HEK293T (cell line): ENCODE results near the gene ADAMTSL2.

Source experiments
- ARNT ChIP-seq: fragments of 450-650 bp; IDR thresholded peaks from 2 replicates; pipeline ENCODE4 v1.6.1; 2017; ENCODE audit warnings: mild to moderate bottlenecking
- BHLHE40 ChIP-seq: fragments of 450-650 bp; IDR thresholded peaks from 2 replicates; pipeline ENCODE4 v1.6.1; 2016; ENCODE audit warnings: mild to moderate bottlenecking, moderate library complexity, borderline replicate concordance
- ELF4 ChIP-seq: fragments of 450-650 bp; IDR thresholded peaks from 2 replicates; pipeline ENCODE4 v1.6.1; 2017; ENCODE audit warnings: antibody characterized with exemption
- FOXA1 ChIP-seq: fragments of 450-650 bp; IDR thresholded peaks from 2 replicates; pipeline ENCODE4 v1.6.1; 2016; ENCODE audit warnings: mild to moderate bottlenecking
- FOXM1 ChIP-seq: fragments of 450-650 bp; IDR thresholded peaks from 2 replicates; pipeline ENCODE4 v1.6.1; 2017; ENCODE audit warnings: mild to moderate bottlenecking, borderline replicate concordance
- PKNOX1 ChIP-seq: fragments of 450-650 bp; IDR thresholded peaks from 2 replicates; pipeline ENCODE4 v1.6.1; 2016
- SP1 ChIP-seq: fragments of 450-650 bp; IDR thresholded peaks from 2 replicates; pipeline ENCODE4 v1.6.1; 2017
- SUZ12 ChIP-seq: fragments of 450-650 bp; IDR thresholded peaks from 2 replicates; pipeline ENCODE4 v1.6.1; 2016; ENCODE audit warnings: mild to moderate bottlenecking
- TARDBP ChIP-seq: fragments of 450-650 bp; IDR thresholded peaks from 2 replicates; pipeline ENCODE4 v1.6.1; 2016
- ZNF384 ChIP-seq: fragments of 450-650 bp; IDR thresholded peaks from 2 replicates; pipeline ENCODE4 v1.6.1; 2016

GRCh38 chr9:133571391-133571890 lies 36.9 kb downstream of the ADAMTSL2 start:
- TF ChIP-seq SP1 (no peak), TARDBP (no peak), FOXA1 (no peak), PKNOX1 (no peak), ZNF384 (no peak), ARNT (no peak), FOXM1 (no peak), BHLHE40 (no peak), SUZ12 (no peak), ELF4 (no peak)
